GM21381 (cell line): ENCODE results near the gene EXOSC3.
"Not testable (repeated sequence)": the region's sequence is repeated elsewhere in the genome, so short reads cannot be mapped to it uniquely, and the experiment has no call there.

Source experiments
- ATAC-seq: cut with Tn5 transposase; IDR thresholded peaks from one replicate; pipeline ENCODE4 v1.9.1; 2021; ENCODE audit warnings: mild to moderate bottlenecking, moderate library complexity; ENCODE audit not compliant: unreplicated experiment

EXOSC3 gene

GRCh38 chr9:37784616-37785483 is at the start of gene EXOSC3:
TSS of gene EXOSC3 (minus strand) at chr9:37785064. CDS start at chr9:37785044, 20 bp downstream.
- ATAC-seq = peak; percentile 95

GRCh38 chr9:37827483-37828165 is 42.8 kb upstream of the EXOSC3 start:
- no peak for ATAC-seq

DNA sequence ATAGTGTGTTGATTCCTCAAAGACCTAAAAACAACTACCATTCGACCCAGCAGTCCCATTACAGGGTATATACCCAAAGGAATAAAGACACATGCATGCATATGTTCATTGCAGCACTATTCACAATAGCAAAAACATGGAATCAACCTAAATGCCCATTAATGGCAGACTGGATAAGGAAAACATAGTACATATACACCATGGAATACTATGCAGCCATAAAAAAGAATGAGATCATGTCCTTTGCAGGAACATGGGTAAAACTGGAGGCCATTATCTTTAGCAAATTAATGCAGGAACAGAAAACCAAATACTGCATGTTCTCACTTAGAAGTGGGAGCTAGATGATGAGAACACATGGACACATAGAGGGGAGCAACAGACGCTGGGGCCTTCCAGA is 40.3 kb upstream of the EXOSC3 start:
- ATAC-seq = not testable (repeated sequence)

DNA sequence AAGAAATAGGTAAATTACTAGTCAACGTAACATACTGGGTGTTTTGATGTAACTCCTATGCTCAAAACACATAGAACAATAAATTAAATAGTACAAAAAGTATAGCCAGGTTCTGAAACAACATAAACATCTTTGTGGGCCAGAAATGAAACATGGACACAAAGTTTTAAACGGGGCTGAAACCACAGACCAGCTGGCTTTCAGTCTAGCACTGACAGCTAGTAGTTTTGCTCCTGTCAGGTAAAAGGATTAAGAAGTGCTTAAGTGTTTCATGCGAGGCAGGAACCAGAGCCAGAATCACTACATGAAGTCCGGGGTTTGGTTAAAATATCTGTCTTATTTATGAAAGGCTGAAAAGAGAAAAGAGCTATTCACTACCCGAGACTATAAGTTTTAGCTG is 35.3 kb upstream of the EXOSC3 start:
- ATAC-seq = no peak

GRCh38 chr9:37818849-37819248 is 34.0 kb upstream of the EXOSC3 start:
- ATAC-seq = no peak

GRCh38 chr9:37812773-37813379 is 28.0 kb upstream of the EXOSC3 start:
- no peak for ATAC-seq

GRCh38 chr9:37811906-37812476 is 27.1 kb upstream of the EXOSC3 start:
- ATAC-seq = no peak

GRCh38 chr9:37809676-37810075 is 24.8 kb upstream of the EXOSC3 start:
- ATAC-seq = not testable (repeated sequence)

GRCh38 chr9:37806271-37806670 is 21.4 kb upstream of the EXOSC3 start:
- no peak for ATAC-seq

DNA sequence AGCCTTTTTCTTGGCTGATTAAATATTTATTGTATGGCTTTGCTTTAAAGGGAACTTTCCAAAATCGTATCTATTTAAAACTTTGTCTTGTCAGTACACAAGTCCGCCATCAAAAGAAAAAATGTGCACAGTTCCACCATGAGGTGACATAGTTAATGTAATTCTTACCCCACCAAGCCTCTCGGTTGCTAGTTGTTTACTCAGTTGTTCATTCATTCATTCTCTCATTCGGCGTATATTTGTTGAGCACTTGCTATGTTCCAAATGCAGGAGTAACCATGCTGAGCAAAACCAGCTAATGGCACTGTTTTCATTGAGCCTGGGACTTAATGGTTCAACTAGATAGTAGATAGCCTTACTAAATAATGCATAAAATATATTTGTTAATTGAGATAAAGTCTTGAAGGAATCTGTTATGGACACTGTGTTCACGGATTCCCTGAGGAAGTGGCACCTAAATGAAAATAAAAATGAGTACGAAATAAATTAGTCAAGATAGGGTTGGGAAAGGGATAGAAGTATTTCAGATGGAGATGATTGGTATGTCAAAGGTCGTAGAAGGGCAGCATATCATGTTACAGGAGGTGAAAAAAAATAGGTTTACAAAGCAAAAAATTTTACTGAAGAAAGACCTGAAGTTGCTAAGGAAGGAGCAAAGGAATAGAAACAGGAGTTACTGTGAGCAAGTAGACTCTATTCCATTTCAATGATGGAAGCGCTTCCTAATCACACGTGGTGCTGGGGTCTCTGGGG is 17.3 kb upstream of the EXOSC3 start:
- ATAC-seq = no peak

DNA sequence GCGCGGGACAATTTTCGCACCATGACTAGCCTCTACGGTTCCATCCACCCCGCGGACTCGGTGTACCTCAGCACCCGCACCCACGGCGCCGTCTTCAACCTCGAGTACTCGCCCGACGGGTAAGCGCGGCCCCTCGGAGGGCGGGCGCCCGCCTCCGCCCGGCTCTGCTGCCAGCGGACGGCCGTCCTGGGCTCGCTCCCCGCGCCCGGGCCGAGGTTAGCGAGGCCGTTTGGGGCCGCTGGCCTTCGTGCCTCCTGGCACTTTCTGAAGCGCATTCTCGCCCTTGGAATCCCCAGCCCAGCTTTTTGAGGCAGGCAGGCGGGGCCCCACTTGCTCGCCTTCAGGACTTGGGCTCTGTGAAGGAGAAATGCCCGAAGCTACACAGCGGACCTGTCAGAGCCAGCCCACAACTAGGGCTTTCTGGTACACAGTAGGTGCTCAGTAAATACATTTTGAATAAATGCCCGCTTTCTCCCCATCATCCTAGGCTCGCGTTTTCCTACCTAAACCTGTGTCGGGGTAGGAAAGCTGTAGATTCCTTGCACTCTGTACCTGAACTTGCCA is 16.5 kb upstream of the EXOSC3 start:
- ATAC-seq = peak; percentile 45

- ATAC-seq = peak; percentile 73
Observed at GRCh38 chr9:37800631-37801286, 15.9 kb upstream of the EXOSC3 start, which contains the start of gene DCAF10. TSS of gene DCAF10 (plus strand) at chr9:37800797. CDS start at chr9:37800867, 70 bp downstream.

GRCh38 chr9:37798677-37799076 is 13.8 kb upstream of the EXOSC3 start:
- no peak for ATAC-seq

DNA sequence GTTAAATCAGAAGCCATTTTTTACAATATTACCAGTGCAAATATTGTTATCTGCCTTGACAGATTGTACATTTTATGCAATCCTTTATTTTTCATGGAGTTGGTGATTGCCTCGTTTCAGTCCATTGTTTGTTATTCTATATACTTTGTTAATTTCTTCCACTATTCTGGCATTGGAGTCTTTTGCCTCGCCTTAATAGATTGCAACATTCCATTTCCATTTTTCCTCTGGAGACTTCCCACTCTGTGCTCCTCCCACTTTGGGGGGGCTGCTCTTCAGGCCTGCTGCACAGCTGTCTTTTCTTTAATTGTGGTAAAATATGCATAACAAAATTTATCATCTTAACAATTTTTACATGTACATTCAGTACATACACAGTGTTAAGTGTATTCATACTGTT is 11.4 kb upstream of the EXOSC3 start:
- no peak for ATAC-seq

- ATAC-seq = no peak
Observed at GRCh38 chr9:37792122-37792521, 7.3 kb upstream of the EXOSC3 start.

DNA sequence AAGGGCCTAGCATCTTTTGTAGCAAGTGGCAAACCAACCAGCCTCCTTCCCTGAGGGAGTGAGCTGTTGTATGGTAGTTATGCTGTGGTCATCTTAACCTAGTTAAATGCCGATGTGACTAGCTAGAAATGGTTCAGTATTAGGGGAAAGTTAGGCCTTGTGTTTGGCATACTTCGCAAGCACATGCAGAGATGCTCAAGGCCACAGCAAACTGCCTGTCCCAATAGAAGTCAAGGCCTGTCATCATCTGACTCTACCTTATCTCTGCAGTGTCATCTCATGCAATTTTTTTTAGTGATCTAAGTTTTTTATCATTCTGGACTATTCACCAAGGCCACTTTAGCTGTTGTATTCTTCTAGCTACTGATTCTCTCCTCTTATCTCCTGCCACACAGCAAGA is 5.2 kb upstream of the EXOSC3 start:
- ATAC-seq = no peak

GRCh38 chr9:37788332-37788731 is 3.5 kb upstream of the EXOSC3 start:
- no peak for ATAC-seq

DNA sequence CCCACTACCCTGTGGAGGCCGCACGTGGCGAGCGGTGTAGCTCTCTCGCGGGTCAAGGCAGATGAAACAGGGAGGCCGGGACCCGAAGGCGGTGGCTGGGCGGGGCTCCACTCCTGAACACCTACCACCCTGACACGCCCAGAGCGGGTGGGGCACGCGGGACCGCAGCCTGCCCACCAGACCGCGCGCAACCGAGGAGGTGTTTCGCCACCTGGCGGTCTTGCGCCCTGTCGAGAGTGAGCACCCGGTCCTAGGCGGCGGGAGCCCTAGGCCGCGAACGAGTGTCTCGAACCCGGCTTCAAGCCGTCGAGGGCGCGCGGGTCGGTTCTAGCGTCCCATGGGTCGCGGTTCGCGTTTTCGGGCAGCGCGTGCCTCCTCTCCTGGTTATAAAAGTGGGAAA is 2.2 kb upstream of the EXOSC3 start:
- no peak for ATAC-seq

GRCh38 chr9:37784291-37784615 is 611 bp downstream of the EXOSC3 start:
- ATAC-seq = no peak

- ATAC-seq = no peak
Observed at GRCh38 chr9:37778534-37778933, 6.3 kb downstream of the EXOSC3 start.
